Skin epidermis (tissue), 12 donors: ENCODE measurements around the gene NAA11.
"Not testable (repeated sequence)": the region's sequence is repeated elsewhere in the genome, so short reads cannot be mapped to it uniquely, and the experiment has no call there.

ENCODE experiments used
- H3K27ac ChIP-seq, 21 experiments: fragments of 200-600 bp; sonication (generic) in 11 of 21; one replicate each; pipeline ENCODE4 v1.5.0; 2020; ENCODE audit warnings: mild to moderate bottlenecking in 3 of 21, inconsistent platforms in 2 of 21, moderate library complexity in 2 of 21
- H3K4me3 ChIP-seq, 7 experiments: fragments of 200-600 bp; sonication (generic) in 2 of 7; one replicate each; pipeline ENCODE4 v1.5.0; 2020; ENCODE audit warnings: inconsistent platforms in 2 of 7, mild to moderate bottlenecking in 2 of 7, moderate library complexity in 1 of 7

The NAA11 gene

GRCh38 chr4:79315891-79316290 lies 10.0 kb downstream of the NAA11 start:
- H3K4me3 ChIP-seq, result no peak overlapping the region
- H3K27ac ChIP-seq, result no peak overlapping the region

- Histone ChIP-seq H3K4me3 (no peak overlapping the region), H3K27ac (no peak overlapping the region)
Measured at GRCh38 chr4:79311279-79311678, 14.6 kb downstream of the NAA11 start.

- no peak overlapping the region for H3K4me3 ChIP-seq
- no peak overlapping the region for H3K27ac ChIP-seq
Measured at GRCh38 chr4:79308971-79309370, 16.9 kb downstream of the NAA11 start.

- Histone ChIP-seq H3K27ac (no peak overlapping the region), H3K4me3 (no peak overlapping the region)
Measured at GRCh38 chr4:79308137-79308536, 17.7 kb downstream of the NAA11 start.

- Histone ChIP-seq H3K27ac (no peak overlapping the region), H3K4me3 (no peak overlapping the region)
Measured at GRCh38 chr4:79306795-79307194, 19.1 kb downstream of the NAA11 start.

GRCh38 chr4:79300280-79300679 lies 25.6 kb downstream of the NAA11 start:
- Histone ChIP-seq H3K4me3 (no peak overlapping the region), H3K27ac (no peak overlapping the region)

- Histone ChIP-seq H3K27ac (no peak overlapping the region), H3K4me3 (no peak overlapping the region)
Measured at GRCh38 chr4:79298484-79298883, 27.4 kb downstream of the NAA11 start.

GRCh38 chr4:79298027-79298426 lies 27.8 kb downstream of the NAA11 start:
- Histone ChIP-seq H3K4me3 (no peak overlapping the region), H3K27ac (no peak overlapping the region)

GRCh38 chr4:79297479-79297878 lies 28.4 kb downstream of the NAA11 start:
- no peak overlapping the region for H3K27ac ChIP-seq
- H3K4me3 ChIP-seq, result no peak overlapping the region

- no peak overlapping the region for H3K27ac ChIP-seq
- no peak overlapping the region for H3K4me3 ChIP-seq
Measured at GRCh38 chr4:79296768-79297428, 29.0 kb downstream of the NAA11 start.

GRCh38 chr4:79295086-79295485 lies 30.8 kb downstream of the NAA11 start:
- Histone ChIP-seq H3K27ac (no peak overlapping the region), H3K4me3 (no peak overlapping the region)

GRCh38 chr4:79294064-79294463 lies 31.8 kb downstream of the NAA11 start:
- no peak overlapping the region for H3K27ac ChIP-seq
- no peak overlapping the region for H3K4me3 ChIP-seq

GRCh38 chr4:79292008-79292407 lies 33.9 kb downstream of the NAA11 start:
- H3K27ac ChIP-seq, result no peak overlapping the region
- H3K4me3 ChIP-seq, result no peak overlapping the region

GRCh38 chr4:79290376-79290775 lies 35.5 kb downstream of the NAA11 start:
- H3K4me3 ChIP-seq, result no peak overlapping the region
- H3K27ac ChIP-seq, result no peak overlapping the region

GRCh38 chr4:79288185-79288584 lies 37.7 kb downstream of the NAA11 start:
- no peak overlapping the region for H3K27ac ChIP-seq
- H3K4me3 ChIP-seq, result no peak overlapping the region

- H3K4me3 ChIP-seq, result no peak overlapping the region
- no peak overlapping the region for H3K27ac ChIP-seq
Measured at GRCh38 chr4:79287718-79288117, 38.1 kb downstream of the NAA11 start.

- Histone ChIP-seq H3K4me3 (no peak overlapping the region), H3K27ac (no peak overlapping the region)
Measured at GRCh38 chr4:79287076-79287475, 38.8 kb downstream of the NAA11 start.

- no peak overlapping the region for H3K4me3 ChIP-seq
- no peak overlapping the region for H3K27ac ChIP-seq
Measured at GRCh38 chr4:79281566-79282359, 44.1 kb downstream of the NAA11 start.

- H3K4me3 ChIP-seq, H3K27ac ChIP-seq: not testable (repeated sequence)
Measured at GRCh38 chr4:79277467-79277866, 48.4 kb downstream of the NAA11 start.

- H3K27ac ChIP-seq, result no peak overlapping the region
- H3K4me3 ChIP-seq, result no peak overlapping the region
Measured at GRCh38 chr4:79273915-79274314, 51.9 kb downstream of the NAA11 start.

- no peak overlapping the region for H3K27ac ChIP-seq
Measured at GRCh38 chr4:79272761-79273160, 53.1 kb downstream of the NAA11 start.

GRCh38 chr4:79272126-79272525 lies 53.7 kb downstream of the NAA11 start:
- no peak overlapping the region for H3K27ac ChIP-seq
- H3K4me3 ChIP-seq, result no peak overlapping the region

More at GRCh38 chr4:79272761-79273160, 53.1 kb downstream of the NAA11 start:
- H3K4me3 ChIP-seq, result no peak overlapping the region
